K562 (cell line): Measurements from ENCODE around the gene MYOM3. TPM values are rescaled to one million over a fixed set of nuclear protein-coding genes. Genes with fewer than 3 reads are reported as not detected.

Experiments used
- ATAC-seq: fragments of 200-7000 bp; cut with Tn5 transposase; 3 replicates; pipeline ENCODE4 v1.9.1; 2020; ENCODE audit warnings: moderate library complexity
- BruUV-seq: library from RNA; stranded (reverse); fragments of 400-500 nt; replicated peaks from 2 replicates; lab custom pipeline; 2021; lab: Mats Ljungman, UMichigan
- CTCF ChIA-PET: fragments of 300-600 bp; formaldehyde crosslinking; extraction: SDS; loops from one replicate; lab custom pipeline; 2021; ENCODE audit warnings: low intra/inter-chr PET ratio; lab: Yijun Ruan, JAX
- POLR2A ChIA-PET: fragments of 300-600, 350-650 bp; sonication (Branson Sonifier 250); formaldehyde crosslinking; extraction: SDS; loops from one replicate; lab custom pipeline; 2021; ENCODE audit warnings: antibody characterized with exemption, inconsistent platforms; lab: Yijun Ruan, JAX
- DNase-seq, 4 experiments: peaks; one replicate each; pipeline versions ENCODE4 v3.0.0 to v3.0.0-alpha.2; 2011 to 2018; ENCODE audit warnings: low spot score in 3 of 4, mixed read lengths in 3 of 4; ENCODE audit errors: extremely low read depth in 1 of 4
- FAIRE-seq: peaks from 2 replicates; lab custom pipeline; 2011; peaks lifted over from hg19 to GRCh38; lab: Jason Lieb, UNC
- H2AFZ ChIP-seq: 2 replicates; pipeline ENCODE4 v1.6.0; 2011; ENCODE audit warnings: low read depth, low read length, control low read depth, inconsistent platforms
- H3K27ac ChIP-seq: fragments of 200-600 bp; 3 replicates; pipeline ENCODE4 v1.8.0; 2011; ENCODE audit warnings: low read depth, mild to moderate bottlenecking, control low read depth, inconsistent platforms, low read length, moderate library complexity, mixed read lengths; ENCODE audit errors: extremely low read depth
- H3K27me3 ChIP-seq, 2 experiments: fragments of 300-600 bp in 1 of 2; 2 replicates in 1 of 2; 3 replicates in 1 of 2; pipeline versions ENCODE4 v1.6.0 to v1.8.0; 2011; ENCODE audit warnings: inconsistent platforms in 2 of 2, low read length in 2 of 2, mild to moderate bottlenecking in 1 of 2, mixed read lengths in 1 of 2, moderate library complexity in 1 of 2; ENCODE audit not compliant: control insufficient read depth in 2 of 2, insufficient read depth in 2 of 2
- H3K36me3 ChIP-seq: fragments of 300-600 bp; 3 replicates; pipeline ENCODE4 v1.8.0; 2011; ENCODE audit warnings: mild to moderate bottlenecking, low read length, inconsistent platforms; ENCODE audit not compliant: control insufficient read depth, insufficient read depth
- H3K4me1 ChIP-seq, 2 experiments: fragments of 200-600 bp in 1 of 2; replicated peaks in 1 of 2; 2 replicates in 1 of 2; 3 replicates in 1 of 2; pipeline versions ENCODE4 v1.5.1 to v1.8.0; 2011; ENCODE audit warnings: inconsistent platforms in 2 of 2, low read length in 2 of 2, mild to moderate bottlenecking in 1 of 2, mixed read lengths in 1 of 2, moderate library complexity in 1 of 2; ENCODE audit not compliant: control insufficient read depth in 2 of 2, insufficient read depth in 2 of 2
- H3K4me2 ChIP-seq: 2 replicates; pipeline ENCODE4 v1.6.1; 2011; ENCODE audit warnings: low read length, control low read depth, inconsistent platforms, mixed read lengths; ENCODE audit not compliant: insufficient read depth
- H3K4me3 ChIP-seq: fragments of 200-600 bp; sonication (generic), shearing (Covaris generic); 2 replicates; pipeline ENCODE4 v1.5.1; 2016; ENCODE audit warnings: control low read depth, inconsistent platforms
- H3K79me2 ChIP-seq: fragments of 200-600 bp; 3 replicates; pipeline ENCODE4 v1.8.0; 2011; ENCODE audit warnings: low read length, inconsistent platforms; ENCODE audit not compliant: control insufficient read depth, insufficient read depth
- H3K9ac ChIP-seq, 2 experiments: 2 replicates each; pipeline versions ENCODE4 v1.6.0 to v1.6.1; 2011; ENCODE audit warnings: low read depth in 2 of 2, low read length in 2 of 2, control low read depth in 1 of 2, inconsistent platforms in 1 of 2, mild to moderate bottlenecking in 1 of 2, mixed read lengths in 1 of 2; ENCODE audit not compliant: insufficient read depth in 1 of 2
- H3K9me1 ChIP-seq: one replicate; pipeline ENCODE4 v1.6.0; 2011; ENCODE audit warnings: inconsistent platforms, mild to moderate bottlenecking, low read length, moderate library complexity; ENCODE audit not compliant: control insufficient read depth, insufficient read depth
- H3K9me3 ChIP-seq: replicated peaks from 2 replicates; pipeline ENCODE4 v1.5.1; 2011; ENCODE audit warnings: low read depth, low read length, inconsistent platforms; ENCODE audit not compliant: control insufficient read depth, insufficient read depth
- H4K20me1 ChIP-seq: replicated peaks from 2 replicates; pipeline ENCODE4 v1.6.1; 2011; ENCODE audit warnings: low read length, inconsistent platforms, mixed read lengths; ENCODE audit not compliant: control insufficient read depth, insufficient read depth
- CEBPG ChIP-seq, 3 experiments: fragments of 200-800 bp in 1 of 3; sonication (Bioruptor generic) in 1 of 3; sonication (generic) in 1 of 3; formaldehyde crosslinking in 1 of 3; IDR thresholded peaks in 2 of 3; conservative IDR thresholded peaks in 1 of 3; 2 replicates each; pipeline versions ENCODE4 v1.6.1 to v1.8.0; 2016 to 2022; ENCODE audit warnings: missing compliant biosample characterization in 2 of 3, missing genetic modification characterization in 2 of 3, mild to moderate bottlenecking in 1 of 3, missing genetic modification reagents in 1 of 3
- ILK ChIP-seq: fragments of 450-650 bp; IDR thresholded peaks from 2 replicates; pipeline ENCODE4 v1.6.1; 2016; ENCODE audit warnings: missing genetic modification characterization, low read depth, mild to moderate bottlenecking, missing compliant biosample characterization, moderate library complexity, borderline replicate concordance
- U2AF2 ChIP-seq: fragments of 200-400 bp; formaldehyde crosslinking; optimal IDR thresholded peaks from 2 replicates; pipeline ENCODE3; 2017; ENCODE audit warnings: low read depth, mild to moderate bottlenecking, low read length
- ZNF384 ChIP-seq: IDR thresholded peaks from 2 replicates; pipeline ENCODE4 v1.6.1; 2012; ENCODE audit warnings: low read depth, low read length, improper control_type of control experiment
- WGBS: fragments of 100-300 bp; shearing (Covaris generic); methylation state at CpG from one replicate; pipeline ENCODE4 v1.1.6; 2016; ENCODE audit warnings: low coverage, mixed read lengths; ENCODE audit not compliant: insufficient coverage; ENCODE audit errors: missing lambda C conversion rate; 5-methylcytosine and 5-hydroxymethylcytosine counted together
- in situ Hi-C: fragments of 300-500 bp; cut with MboI; formaldehyde crosslinking; loops from 4 replicates; pipeline ENCODE4 v1.15.0; 2018; ENCODE audit warnings: inconsistent platforms, mixed read lengths
- intact Hi-C: fragments of 100-400 bp; cut with micrococcal nuclease; formaldehyde crosslinking; loops from 2 replicates; pipeline ENCODE4 v1.14.2; 2022
- polyA plus RNA-seq, 8 experiments: library from polyadenylated mRNA; depleted of rRNA in 4 of 8; stranded (reverse) in 5 of 8; unstranded in 3 of 8; fragments of >200 nt; fragmentation: Nextera tagmentation in 2 of 8; fragmentation: Illumina TruSeq in 1 of 8; extraction: Ambion mirVana in 2 of 8; extraction: Trizol in 1 of 8; gene quantifications; 2 replicates each; pipeline versions ENCODE4 v1.2.1 to v1.2.3, GENCODE V29; 2011 to 2014; ENCODE audit warnings: inconsistent platforms in 1 of 8, missing spikeins in 1 of 8
- total RNA-seq, 7 experiments: library from RNA; depleted of rRNA in 6 of 7; stranded (reverse); fragments of >200 nt in 6 of 7; fragmentation: Illumina TruSeq in 2 of 7; extraction: Trizol in 2 of 7; gene quantifications; 2 replicates each; pipeline versions ENCODE4 v1.2.1 to v1.2.3, GENCODE V29; 2011 to 2021; ENCODE audit warnings: low replicate concordance in 1 of 7

MYOM3 gene
- total and polyA plus RNA-seq, 9 of the 15 experiments (the other 6 are each of a cell fraction or from before 2014, with no cell fraction given): 0.01 TPM; not detected in 8

DNA sequence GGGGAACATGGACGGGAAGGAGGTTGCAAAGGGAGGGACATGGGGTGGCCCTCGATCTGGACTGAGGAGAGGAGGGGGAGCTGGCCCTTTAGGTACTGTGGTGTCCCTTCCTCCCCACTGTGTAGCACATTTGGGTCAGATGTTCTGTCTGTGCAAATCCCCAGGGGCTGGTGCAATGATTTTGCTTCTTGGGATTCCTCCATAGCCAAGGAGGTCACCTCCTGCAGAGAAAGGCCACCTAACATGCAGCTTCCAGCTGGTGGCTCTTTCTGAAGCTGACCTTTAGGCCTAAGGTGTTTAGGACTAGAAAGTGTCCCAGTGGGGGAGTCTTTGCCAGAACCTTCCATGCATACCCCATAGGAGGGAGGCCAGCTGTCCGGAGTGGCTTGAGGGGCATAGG lies 9.0 kb upstream of the MYOM3 start:
- ATAC-seq: no peak
- Histone ChIP-seq H4K20me1 (peaks cover 12% of the 10 kb centered on the region), H3K4me2 (no peak overlapping the region), H3K4me1 (no peaks in the 10 kb centered on the region; a peak in 1 of 5 replicates), H3K27me3 (peaks cover 16 to 74% of the 10 kb centered on the region in 2 experiments; a peak in 4 of 5 replicates), H3K9ac (0 out of 4 replicates have a peak overlapping the region, but pooled peaks of 1 of the 2 experiments have one; percentile 29), H3K9me1 (no peaks in the 10 kb centered on the region), H3K79me2 (no peaks in the 10 kb centered on the region), H2AFZ (no peak overlapping the region), H3K27ac (no peak overlapping the region), H3K9me3 (no peaks in the 10 kb centered on the region), H3K36me3 (no peaks in the 10 kb centered on the region), H3K4me3 (no peak overlapping the region)
- WGBS: 2% methylated on average over 3 of the region's 3 CpGs
- TF ChIP-seq CEBPG (CRISPR knock-in tag; IDR thresholded peaks at IDR 0.05): no peak
- TF ChIP-seq CEBPG (tag; conservative IDR thresholded peaks at IDR 0.05 in 1 of 2, IDR thresholded peaks at IDR 0.05 in 1 of 2): no peak
- no peak for TF ChIP-seq ILK (tag)
- TF ChIP-seq ZNF384: no peak
- TF ChIP-seq U2AF2: no peak
- POLR2A ChIA-PET: interaction anchor here (0.7 to 1.5 kb wide), 2 partner anchors 10 to 198 kb away, joined by 4 read pairs; partner anchors contain the start of gene MYOM3
- no peak for DNase-seq
- no peak for FAIRE-seq
- in situ Hi-C loops: no loop called here
- no TSS peak for BruUV-seq
- intact Hi-C loops: no loop called here
- CTCF ChIA-PET: no interaction called here
